HCT116 (cell line): Measurements from ENCODE around the gene SOX6. TPM values are rescaled to one million over a fixed set of nuclear protein-coding genes. Genes with fewer than 3 reads are reported as not detected.

Experiments
- ATAC-seq: fragments of 200-7000 bp; cut with Tn5 transposase; 2 replicates; pipeline ENCODE4 v1.9.1; 2020; ENCODE audit warnings: mild to moderate bottlenecking, moderate library complexity
- BruUV-seq: library from RNA; stranded (reverse); fragments of 400-500 nt; replicated peaks from 2 replicates; lab custom pipeline; 2021; lab: Mats Ljungman, UMichigan
- CTCF ChIA-PET: fragments of 300-600 bp; sonication (Branson Sonifier 250); formaldehyde crosslinking; loops from one replicate; lab custom pipeline; 2021; ENCODE audit warnings: antibody characterized with exemption; lab: Charles Lee
- POLR2A ChIA-PET: fragments of 300-600, 350-600 bp; sonication (Branson Sonifier 250); formaldehyde crosslinking; loops from one replicate; lab custom pipeline; 2021; ENCODE audit warnings: antibody characterized with exemption; lab: Charles Lee
- RAD21 ChIA-PET, 2 experiments: fragments of 300-600 bp; sonication (Branson Sonifier 250); formaldehyde crosslinking; loops; one replicate each; lab custom pipeline; 2023; ENCODE audit warnings: low total read pairs in 2 of 2; ENCODE audit not compliant: uncharacterized antibody in 2 of 2, unreplicated experiment in 2 of 2, low non-redundant PET in 1 of 2; lab: Charles Lee
- DNase-seq: peaks from one replicate; pipeline ENCODE4 v3.0.0-alpha.2; 2010; ENCODE audit warnings: low read depth, low spot score
- H2AFZ ChIP-seq: fragments of 200-600 bp; shearing (Covaris generic), sonication (generic); 2 replicates; pipeline ENCODE4 v1.6.1; 2017; ENCODE audit warnings: low read depth, mixed run types, mixed read lengths, antibody characterized with exemption, low read length; ENCODE audit not compliant: poor library complexity, severe bottlenecking
- H3K27ac ChIP-seq: 2 replicates; pipeline ENCODE4 v1.5.1; 2012; ENCODE audit warnings: low read depth, low read length
- H3K27me3 ChIP-seq: fragments of 200-600 bp; sonication (generic); 2 replicates; pipeline ENCODE4 v1.6.1; 2016; ENCODE audit warnings: mixed run types, low read length, mixed read lengths; ENCODE audit not compliant: insufficient read depth
- H3K36me3 ChIP-seq, 2 experiments: fragments of 200-500 bp in 1 of 2; fragments of 200-600 bp in 1 of 2; sonication (Bioruptor generic) in 1 of 2; sonication (generic) in 1 of 2; 2 replicates each; pipeline versions ENCODE4 v1.5.1 to v1.6.1; 2014 to 2016; ENCODE audit warnings: low read length in 2 of 2, inconsistent platforms in 1 of 2, mixed read lengths in 1 of 2, mixed run types in 1 of 2; ENCODE audit not compliant: insufficient read depth in 2 of 2, control insufficient read depth in 1 of 2
- H3K4me1 ChIP-seq, 2 experiments: fragments of 200-600 bp in 1 of 2; sonication (generic) in 1 of 2; 2 replicates each; pipeline versions ENCODE4 v1.5.1 to v1.6.1; 2012 to 2017; ENCODE audit warnings: low read length in 2 of 2, inconsistent platforms in 1 of 2, mild to moderate bottlenecking in 1 of 2, mixed read lengths in 1 of 2, mixed run types in 1 of 2, moderate library complexity in 1 of 2; ENCODE audit not compliant: insufficient read depth in 2 of 2, control insufficient read depth in 1 of 2
- H3K4me2 ChIP-seq: fragments of 200-600 bp; sonication (generic); 2 replicates; pipeline ENCODE4 v1.6.1; 2017; ENCODE audit warnings: mixed run types, low read length, mixed read lengths
- H3K4me3 ChIP-seq, 2 experiments: fragments of 200-600 bp in 1 of 2; sonication (generic) in 1 of 2; replicated peaks in 1 of 2; 2 replicates each; pipeline ENCODE4 v1.5.1; 2011 to 2016; ENCODE audit warnings: low read length in 2 of 2, control low read depth in 1 of 2, low read depth in 1 of 2, mild to moderate bottlenecking in 1 of 2, mixed read lengths in 1 of 2, mixed run types in 1 of 2
- H3K79me2 ChIP-seq: fragments of 200-600 bp; sonication (generic); 2 replicates; pipeline ENCODE4 v1.6.1; 2017; ENCODE audit warnings: mild to moderate bottlenecking, mixed run types, low read length, moderate library complexity, mixed read lengths; ENCODE audit not compliant: insufficient read depth
- H3K9ac ChIP-seq: fragments of 200-600 bp; sonication (generic); 2 replicates; pipeline ENCODE4 v1.6.1; 2016; ENCODE audit warnings: low read length, mixed read lengths
- H3K9me2 ChIP-seq: fragments of 200-600 bp; sonication (generic), shearing (Covaris generic); 2 replicates; pipeline ENCODE4 v1.6.1; 2017; ENCODE audit warnings: mixed run types, mild to moderate bottlenecking, moderate library complexity; ENCODE audit not compliant: insufficient read depth
- H3K9me3 ChIP-seq, 2 experiments: fragments of 200-500 bp in 1 of 2; fragments of 200-600 bp in 1 of 2; sonication (Bioruptor generic) in 1 of 2; sonication (generic) in 1 of 2; 2 replicates each; pipeline ENCODE4 v1.6.1; 2014 to 2017; ENCODE audit warnings: low read length in 2 of 2, mixed read lengths in 2 of 2, inconsistent platforms in 1 of 2, low read depth in 1 of 2, mild to moderate bottlenecking in 1 of 2, mixed run types in 1 of 2, moderate library complexity in 1 of 2; ENCODE audit not compliant: control insufficient read depth in 1 of 2, insufficient read depth in 1 of 2
- H4K20me1 ChIP-seq: fragments of 200-600 bp; sonication (generic), shearing (Covaris generic); 2 replicates; pipeline ENCODE4 v1.6.1; 2017; ENCODE audit warnings: mixed run types, mild to moderate bottlenecking, moderate library complexity; ENCODE audit not compliant: insufficient read depth
- CEBPB ChIP-seq: IDR thresholded peaks from 2 replicates; pipeline ENCODE4 v1.6.1; 2012; ENCODE audit warnings: low read depth
- CTCF ChIP-seq, 3 experiments: fragments of 200-600 bp in 1 of 3; sonication (generic) in 1 of 3; IDR thresholded peaks in 2 of 3; conservative IDR thresholded peaks in 1 of 3; 2 replicates each; pipeline ENCODE4 v1.5.1; 2012 to 2017; ENCODE audit warnings: low read depth in 2 of 3, low read length in 2 of 3, antibody characterized with exemption in 1 of 3, borderline replicate concordance in 1 of 3, control low read depth in 1 of 3, mild to moderate bottlenecking in 1 of 3, mixed read lengths in 1 of 3, mixed run types in 1 of 3, moderate library complexity in 1 of 3; ENCODE audit not compliant: insufficient read depth in 1 of 3
- EGR1 ChIP-seq: IDR thresholded peaks from 2 replicates; pipeline ENCODE4 v1.6.1; 2012; ENCODE audit warnings: low read depth
- ELF1 ChIP-seq: IDR thresholded peaks from 2 replicates; pipeline ENCODE4 v1.6.1; 2012; ENCODE audit warnings: low read depth, borderline replicate concordance
- FOSL1 ChIP-seq: IDR thresholded peaks from 2 replicates; pipeline ENCODE4 v1.6.1; 2012; ENCODE audit warnings: low read depth
- MAX ChIP-seq: IDR thresholded peaks from 2 replicates; pipeline ENCODE4 v1.6.1; 2012
- POLR2A ChIP-seq: IDR thresholded peaks from 2 replicates; pipeline ENCODE4 v1.7.0; 2011; ENCODE audit warnings: borderline replicate concordance; ENCODE audit not compliant: insufficient read depth, insufficient read length; ENCODE audit errors: extremely low read depth
- RAD21 ChIP-seq: IDR thresholded peaks from 2 replicates; pipeline ENCODE4 v1.6.1; 2012; ENCODE audit warnings: low read depth, mild to moderate bottlenecking
- REST ChIP-seq: IDR thresholded peaks from 2 replicates; pipeline ENCODE4 v1.6.1; 2012; ENCODE audit warnings: low read depth
- SIN3A ChIP-seq: IDR thresholded peaks from 2 replicates; pipeline ENCODE4 v1.6.1; 2012; ENCODE audit warnings: low read depth
- TCF7L2 ChIP-seq: IDR thresholded peaks from 2 replicates; pipeline ENCODE4 v1.7.0; 2011; ENCODE audit warnings: borderline replicate concordance, inconsistent platforms; ENCODE audit not compliant: insufficient read depth, insufficient read length; ENCODE audit errors: extremely low read depth
- ZBTB33 ChIP-seq: IDR thresholded peaks from 2 replicates; pipeline ENCODE4 v1.6.1; 2011; ENCODE audit warnings: mild to moderate bottlenecking, low read length, moderate library complexity; ENCODE audit not compliant: insufficient replicate concordance; ENCODE audit errors: extremely low read depth
- ZNF274 ChIP-seq: fragments of 200-500 bp; sonication (Bioruptor generic); IDR thresholded peaks from 2 replicates; pipeline ENCODE4 v1.6.1; 2014; ENCODE audit warnings: mild to moderate bottlenecking, low read depth, low read length, inconsistent platforms
- intact Hi-C: fragments of 100-400 bp; cut with micrococcal nuclease; formaldehyde crosslinking; loops from 2 replicates; pipeline ENCODE4 v1.10.0; 2022
- total RNA-seq: library from RNA; stranded (reverse); gene quantifications from one replicate; pipeline ENCODE4 v1.2.1, GENCODE V29; 2021; ENCODE audit not compliant: unreplicated experiment

The SOX6 gene
- total RNA-seq, 1 experiment from 2014 or later = 0.81 TPM

GRCh38 chr11:16395601-16396000 lies 39.3 kb upstream of the SOX6 start (continued):
- no peak for TF ChIP-seq ZBTB33
- TF ChIP-seq POLR2A = no peak
- TF ChIP-seq REST = no peak
- TF ChIP-seq CEBPB = no peak
- no peak for TF ChIP-seq FOSL1
- TF ChIP-seq TCF7L2 = no peak
- no peak for TF ChIP-seq ELF1
- no peak for TF ChIP-seq EGR1

GRCh38 chr11:16394947-16395346 lies 38.6 kb upstream of the SOX6 start:
- Histone ChIP-seq H3K9me3 (no peaks in the 10 kb centered on the region), H3K9ac (no peak overlapping the region), H3K79me2 (no peaks in the 10 kb centered on the region), H3K27ac (no peak overlapping the region), H3K36me3 (no peaks in the 10 kb centered on the region), H3K4me3 (no peak overlapping the region), H2AFZ (no peak overlapping the region), H3K9me2 (no peaks in the 10 kb centered on the region), H3K4me1 (no peaks in the 10 kb centered on the region), H3K27me3 (no peaks in the 10 kb centered on the region; the same call in 1 of the 2 replicates), H4K20me1 (no peaks in the 10 kb centered on the region; the same call in 1 of the 2 replicates), H3K4me2 (no peak overlapping the region)
- POLR2A ChIA-PET = no interaction called here
- RAD21 ChIA-PET = no interaction called here
- TF ChIP-seq MAX (no peak), CTCF (IDR thresholded peaks at IDR 0.05 in 2 of 3, conservative IDR thresholded peaks at IDR 0.05 in 1 of 3; ENCODE audit: borderline replicate concordance in 1 of 3, insufficient read depth in 1 of 3, low read depth in 2 of 3, low read length in 2 of 3) (no peak), SIN3A (no peak), ZNF274 (no peak), ZBTB33 (no peak), CEBPB (no peak), RAD21 (no peak)
- intact Hi-C loops = no loop called here
- DNase-seq (no peak), ATAC-seq (no peak)
- BruUV-seq = no TSS peak
- CTCF ChIA-PET = no interaction called here
